GM20431 (cell line): Measurements from ENCODE around the gene NFATC3.

Source experiments
- in situ Hi-C: fragments of 300-500 bp; cut with MseI, MboI; formaldehyde crosslinking; loops from one replicate; pipeline ENCODE4 v1.15.0; 2020; ENCODE audit warnings: low sequenced_read_pairs; ENCODE audit not compliant: unreplicated experiment

The NFATC3 gene

GRCh38 chr16:68263559-68264127 is 178.5 kb downstream of the NFATC3 start:
- in situ Hi-C loops = no loop called here

- in situ Hi-C loops = no loop called here
Observed at GRCh38 chr16:68264128-68265077, 179.2 kb downstream of the NFATC3 start, which contains the start of gene SLC7A6. TSS of gene SLC7A6 (plus strand) at chr16:68264526. CDS start at chr16:68274727, 10,201 bp downstream.

- in situ Hi-C loops = no loop called here
Observed at GRCh38 chr16:68265078-68265920, 180.1 kb downstream of the NFATC3 start.

GRCh38 chr16:68267612-68268405 is 182.6 kb downstream of the NFATC3 start:
- in situ Hi-C loops = no loop called here

GRCh38 chr16:68269793-68270192 is 184.6 kb downstream of the NFATC3 start:
- in situ Hi-C loops = no loop called here

- in situ Hi-C loops = no loop called here
Observed at GRCh38 chr16:68270353-68270752, 185.2 kb downstream of the NFATC3 start.

- in situ Hi-C loops = no loop called here
Observed at GRCh38 chr16:68272507-68273209, 187.5 kb downstream of the NFATC3 start.

GRCh38 chr16:68273459-68273858 is 188.3 kb downstream of the NFATC3 start:
- in situ Hi-C loops = no loop called here

- in situ Hi-C loops = no loop called here
Observed at GRCh38 chr16:68273896-68274295, 188.7 kb downstream of the NFATC3 start.

GRCh38 chr16:68274441-68274840 is 189.3 kb downstream of the NFATC3 start:
- in situ Hi-C loops = no loop called here

GRCh38 chr16:68275611-68276191 is 190.5 kb downstream of the NFATC3 start:
- in situ Hi-C loops = no loop called here

GRCh38 chr16:68276223-68276622 is 191.1 kb downstream of the NFATC3 start:
- in situ Hi-C loops = no loop called here
